Common myeloid progenitor, CD34-positive (primary cell): Measurements from ENCODE around the gene MMEL1.

Source experiments
- CTCF ChIA-PET: fragments of 350-600 bp; sonication (Branson Sonifier 250); formaldehyde crosslinking; loops from one replicate; lab custom pipeline; 2021; ENCODE audit warnings: antibody characterized with exemption; lab: Charles Lee
- POLR2A ChIA-PET: fragments of 350-600 bp; sonication (Branson Sonifier 250); formaldehyde crosslinking; loops from one replicate; lab custom pipeline; 2021; ENCODE audit warnings: antibody characterized with exemption; lab: Charles Lee
- DNase-seq, 3 donors: peaks; one replicate each; pipeline versions ENCODE4 v3.0.0 to v3.0.0-alpha.2; 2013
- H3K27ac ChIP-seq, 2 experiments: 1 replicate in 1 of 2; 2 replicates in 1 of 2; pipeline ENCODE4 v1.7.0; 2013; ENCODE audit warnings: inconsistent platforms in 2 of 2, low read length in 2 of 2, mild to moderate bottlenecking in 2 of 2, low read depth in 1 of 2, moderate library complexity in 1 of 2; ENCODE audit not compliant: severe bottlenecking in 2 of 2, insufficient read depth in 1 of 2, poor library complexity in 1 of 2
- H3K27me3 ChIP-seq, 5 experiments: replicated peaks in 2 of 5; 1 replicate in 3 of 5; 2 replicates in 2 of 5; pipeline versions ENCODE4 v1.6.1 to v1.7.0; 2013; ENCODE audit warnings: low read length in 4 of 5, mild to moderate bottlenecking in 2 of 5, moderate library complexity in 2 of 5, inconsistent platforms in 1 of 5; ENCODE audit not compliant: insufficient read depth in 5 of 5, control insufficient read depth in 4 of 5
- H3K36me3 ChIP-seq, 4 experiments: 1 replicate in 2 of 4; 2 replicates in 2 of 4; pipeline versions ENCODE4 v1.6.1 to v1.7.0; 2013; ENCODE audit warnings: low read length in 3 of 4, control low read depth in 1 of 4, mild to moderate bottlenecking in 1 of 4; ENCODE audit not compliant: control insufficient read depth in 4 of 4, insufficient read depth in 4 of 4
- H3K4me1 ChIP-seq, 4 experiments: 1 replicate in 3 of 4; 2 replicates in 1 of 4; pipeline versions ENCODE4 v1.6.1 to v1.7.1; 2013; ENCODE audit warnings: low read length in 3 of 4, mild to moderate bottlenecking in 3 of 4, control low read depth in 1 of 4, inconsistent platforms in 1 of 4, moderate library complexity in 1 of 4; ENCODE audit not compliant: control insufficient read depth in 4 of 4, insufficient read depth in 4 of 4; ENCODE audit errors: control extremely low read depth in 1 of 4
- H3K4me3 ChIP-seq, 7 experiments: 1 replicate in 4 of 7; 2 replicates in 3 of 7; pipeline versions ENCODE4 v1.5.1 to v1.7.0; 2013; ENCODE audit warnings: mild to moderate bottlenecking in 7 of 7, low read length in 6 of 7, moderate library complexity in 6 of 7, inconsistent platforms in 2 of 7, low read depth in 2 of 7, control low read depth in 1 of 7; ENCODE audit not compliant: insufficient read depth in 4 of 7, control insufficient read depth in 1 of 7; ENCODE audit errors: extremely low read depth in 1 of 7
- H3K9me3 ChIP-seq, 5 experiments: 1 replicate in 4 of 5; 2 replicates in 1 of 5; pipeline versions ENCODE4 v1.6.1 to v1.7.1; 2013; ENCODE audit warnings: low read length in 4 of 5, mild to moderate bottlenecking in 2 of 5, inconsistent platforms in 1 of 5, low read depth in 1 of 5, moderate library complexity in 1 of 5; ENCODE audit not compliant: control insufficient read depth in 4 of 5, insufficient read depth in 2 of 5; ENCODE audit errors: control extremely low read depth in 1 of 5
- WGBS: methylation state at CpG from one replicate; pipeline ENCODE4 v1.1.5; 2013; ENCODE audit not compliant: insufficient coverage; 5-methylcytosine and 5-hydroxymethylcytosine counted together

MMEL1 gene

DNA sequence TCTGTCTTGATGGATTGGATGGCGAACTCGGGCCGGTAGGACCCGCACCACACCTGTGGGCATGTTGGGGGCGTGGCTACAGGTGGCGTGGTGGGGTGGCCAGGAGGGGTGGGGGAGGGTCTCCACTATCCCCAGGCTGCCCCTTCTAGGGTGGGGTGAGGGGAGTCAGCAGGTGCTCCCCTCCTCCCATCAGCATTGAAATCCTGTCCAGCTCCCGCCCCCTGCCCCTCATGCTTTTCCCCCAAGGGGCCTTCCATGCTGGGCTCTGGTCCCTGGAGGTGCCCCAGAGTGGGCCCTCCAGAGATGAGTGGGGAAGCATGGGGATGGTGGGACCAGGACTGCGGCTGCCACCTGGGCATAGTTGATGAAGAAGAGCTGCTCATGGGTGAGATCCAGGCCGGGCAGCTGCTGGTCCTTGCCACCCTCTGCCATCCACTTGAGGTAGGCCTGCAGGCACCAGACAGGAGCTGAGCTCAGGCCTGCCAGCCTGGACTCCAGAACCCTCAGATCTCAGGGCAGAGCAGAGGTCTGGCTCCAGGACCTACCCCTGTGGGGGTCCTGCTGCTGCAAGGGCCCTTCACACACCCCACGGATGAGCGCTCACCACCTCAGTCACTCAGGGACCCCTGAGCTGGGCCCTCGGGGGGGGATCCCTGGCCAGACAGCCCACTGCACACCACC is 41.1 kb downstream of the MMEL1 start:
- H3K9me3 ChIP-seq = no peaks in the 10 kb centered on the region
- no peak for DNase-seq
- H3K27ac ChIP-seq = no peak overlapping the region
- WGBS = 91% methylated on average over 4 of the region's 12 CpGs
- POLR2A ChIA-PET = no interaction called here
- peaks cover 0 to 13% (median 5%) of the 10 kb centered on the region in 4 experiments for H3K36me3 ChIP-seq
- no peak overlapping the region for H3K4me3 ChIP-seq
- CTCF ChIA-PET = interaction anchor here (0.8 kb wide), 1 partner anchor 36 kb away, joined by 3 read pairs; the partner anchor contains the start of gene TNFRSF14
- H3K27me3 ChIP-seq = no peaks in the 10 kb centered on the region
- peaks cover 0 to 30% (median 14%) of the 10 kb centered on the region in 4 experiments for H3K4me1 ChIP-seq

DNA sequence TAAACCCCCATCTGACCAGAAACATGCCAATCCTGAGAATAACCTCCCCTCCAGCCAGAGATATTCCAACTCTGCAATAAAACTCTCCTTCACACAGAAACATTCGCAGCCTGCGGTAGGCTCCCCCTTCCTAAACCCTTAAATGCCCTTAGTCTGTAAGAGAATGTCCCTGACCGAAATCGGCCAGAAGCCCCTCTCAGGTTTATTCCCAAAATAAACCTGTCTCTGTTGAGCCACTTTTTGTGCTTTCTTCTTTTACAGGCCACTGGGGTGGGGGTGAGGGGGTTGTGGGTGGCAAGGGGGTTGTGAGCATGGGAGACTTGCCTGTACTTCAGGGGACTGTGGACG is 41.6 kb downstream of the MMEL1 start:
- H3K4me1 ChIP-seq = peaks cover 0 to 30% (median 14%) of the 10 kb centered on the region in 4 experiments
- no peaks in the 10 kb centered on the region for H3K9me3 ChIP-seq
- POLR2A ChIA-PET = no interaction called here
- 100% methylated on average over 2 of the region's 5 CpGs for WGBS
- H3K36me3 ChIP-seq = peaks cover 0 to 13% (median 5%) of the 10 kb centered on the region in 4 experiments
- no peaks in the 10 kb centered on the region for H3K27me3 ChIP-seq
- DNase-seq = no peak
- H3K4me3 ChIP-seq = no peak overlapping the region
- no peak overlapping the region for H3K27ac ChIP-seq
- CTCF ChIA-PET = interaction anchor here (0.8 kb wide), 1 partner anchor 35 kb away, joined by 3 read pairs; the partner anchor contains the start of gene TNFRSF14

DNA sequence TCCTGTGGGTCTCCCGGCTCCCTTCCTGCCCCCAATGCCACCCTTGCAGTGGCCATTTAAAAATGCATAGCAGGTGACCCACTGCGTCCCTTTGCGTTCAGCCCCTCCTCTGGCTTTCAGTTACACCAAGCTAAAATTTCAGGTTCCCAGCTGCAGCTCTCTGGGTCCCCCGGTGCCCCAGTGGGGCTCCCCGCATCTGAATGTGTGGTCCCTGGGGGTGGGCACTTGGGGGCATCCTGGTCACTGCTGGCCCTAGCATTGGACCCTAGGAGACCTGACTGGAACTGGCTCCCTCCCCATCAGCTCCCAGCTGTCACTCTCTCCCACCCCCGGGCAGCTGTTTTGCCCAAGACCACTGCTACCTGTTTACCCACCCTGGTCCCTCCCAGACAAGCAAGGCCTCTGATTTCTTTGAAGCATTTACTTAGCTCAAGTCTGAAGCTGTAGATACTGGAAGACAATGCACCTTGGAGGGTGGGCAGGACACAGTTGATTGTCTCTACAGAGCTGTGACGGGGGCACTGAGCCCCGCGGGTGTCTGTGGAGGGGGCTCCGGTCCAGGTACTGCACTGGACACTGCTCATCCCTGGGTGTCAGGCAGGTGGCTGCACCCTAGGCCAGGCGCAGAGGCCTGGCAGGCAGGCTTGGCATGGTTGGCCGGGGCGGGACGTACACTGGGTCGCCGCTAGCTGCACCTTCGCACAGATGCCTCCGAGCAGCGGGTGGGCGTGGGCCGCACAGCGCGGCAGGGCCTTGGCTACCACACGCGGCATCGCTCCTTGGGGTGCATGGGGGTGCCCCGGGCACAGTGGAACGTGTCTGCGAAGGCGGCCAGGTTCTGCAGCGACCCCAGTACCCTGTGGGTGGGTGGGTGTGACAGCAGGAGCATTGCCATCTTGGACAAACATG is 42.3 kb downstream of the MMEL1 start:
- H3K27ac ChIP-seq = no peak overlapping the region
- ChIA-PET POLR2A (no interaction called here), CTCF (interaction anchor here (1.4 kb wide), 1 partner anchor 29 kb away, joined by 7 read pairs; no protein-coding TSS in a partner anchor)
- H3K27me3 ChIP-seq = no peaks in the 10 kb centered on the region
- peaks cover 0 to 13% (median 5%) of the 10 kb centered on the region in 4 experiments for H3K36me3 ChIP-seq
- 95% methylated on average over 30 of the region's 31 CpGs for WGBS
- no peak for DNase-seq
- peaks cover 0 to 33% (median 17%) of the 10 kb centered on the region in 4 experiments for H3K4me1 ChIP-seq
- no peak overlapping the region for H3K4me3 ChIP-seq
- H3K9me3 ChIP-seq = no peaks in the 10 kb centered on the region

DNA sequence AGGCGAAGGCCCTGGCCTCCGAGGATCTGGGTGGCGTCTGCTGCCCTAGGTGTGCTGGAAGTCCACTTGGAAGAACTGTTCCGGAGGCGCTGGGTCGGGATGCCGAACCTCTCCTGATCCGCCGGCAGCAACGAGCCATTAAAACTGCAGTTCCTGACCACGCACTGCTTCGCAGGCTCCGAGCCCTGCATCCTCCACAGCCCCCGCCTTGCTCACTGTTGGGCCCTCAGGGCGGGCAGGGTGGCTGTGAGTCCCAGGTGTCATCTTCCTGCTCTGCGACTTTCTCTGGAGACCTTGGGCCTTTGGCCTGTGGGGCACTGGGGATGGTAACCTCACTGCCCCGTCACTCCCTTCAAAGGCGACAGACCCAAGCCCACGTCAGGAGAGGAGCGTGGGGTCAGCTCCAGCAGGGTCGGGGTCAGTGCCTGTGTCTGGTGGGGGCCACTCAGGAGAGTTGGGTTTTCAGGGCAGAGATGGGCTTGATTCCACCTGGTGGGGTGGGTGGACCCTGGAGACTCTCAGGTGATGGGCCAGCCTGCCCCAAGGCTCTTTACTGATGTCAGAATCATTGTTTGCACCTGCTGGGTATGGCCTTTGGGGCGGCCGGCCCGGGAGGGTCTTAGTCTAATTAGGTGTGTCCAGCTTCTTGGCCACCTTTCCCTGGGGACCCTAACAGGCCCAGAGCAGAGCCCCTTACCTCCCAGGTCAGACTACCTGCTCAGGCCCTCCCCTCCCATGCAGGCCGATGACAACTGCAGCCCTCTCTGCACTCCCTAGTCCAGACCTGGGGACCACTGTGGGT is 43.2 kb downstream of the MMEL1 start:
- no peak for DNase-seq
- peaks cover under 1 to 41% (median 26%) of the 10 kb centered on the region in 4 experiments for H3K4me1 ChIP-seq
- 98% methylated on average over 21 of the region's 25 CpGs for WGBS

DNA sequence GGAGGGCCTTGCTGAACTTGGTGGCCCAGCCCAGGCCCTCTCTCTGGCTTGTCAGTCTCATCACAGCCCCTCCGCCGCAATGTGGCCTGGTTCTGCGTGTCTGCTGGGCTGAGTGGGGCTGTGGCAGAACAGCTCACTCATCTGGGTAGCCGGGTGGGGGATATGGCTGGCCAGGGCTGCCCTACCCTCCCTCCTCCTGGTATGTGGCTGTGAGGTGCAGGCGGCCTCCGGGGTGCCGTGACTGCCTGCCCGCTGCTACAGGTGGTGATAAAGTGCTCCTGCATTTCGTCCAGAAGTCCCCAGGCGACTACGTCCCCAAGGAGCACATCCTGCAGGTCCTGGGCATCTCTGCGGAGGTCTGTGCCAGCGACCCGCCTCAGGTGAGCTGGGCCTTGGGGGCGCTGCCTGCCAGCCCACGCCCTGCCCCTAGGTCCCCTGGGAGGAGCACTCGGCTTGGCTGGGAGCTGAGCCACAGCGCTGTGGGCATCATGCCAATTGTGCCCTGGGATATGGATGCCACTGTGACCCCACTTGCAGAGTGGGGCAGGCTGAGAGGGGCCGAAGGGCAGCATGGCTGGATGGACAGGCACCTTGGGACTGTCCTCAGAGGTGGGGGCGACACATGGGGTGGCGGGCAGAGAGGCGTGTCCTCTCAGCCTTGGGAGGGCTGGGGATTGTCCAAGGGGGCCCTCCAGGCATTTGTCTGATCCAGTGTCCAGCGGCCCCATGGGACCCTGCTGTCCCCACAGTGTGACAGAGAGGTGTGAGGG is 44.0 kb downstream of the MMEL1 start:
- Histone ChIP-seq H3K9me3 (no peaks in the 10 kb centered on the region), H3K27ac (no peak overlapping the region), H3K36me3 (peaks cover 0 to 13% (median 5%) of the 10 kb centered on the region in 4 experiments), H3K27me3 (no peaks in the 10 kb centered on the region), H3K4me3 (no peak overlapping the region), H3K4me1 (peaks cover 4 to 42% (median 32%) of the 10 kb centered on the region in 4 experiments)
- DNase-seq = no peak
- ChIA-PET CTCF (no interaction called here), POLR2A (no interaction called here)
- 92% methylated on average over 21 of the region's 23 CpGs for WGBS

More for the DNA sequence above, 43.2 kb downstream of the MMEL1 start:
- H3K9me3 ChIP-seq = no peaks in the 10 kb centered on the region
- H3K4me3 ChIP-seq = no peak overlapping the region
- H3K27me3 ChIP-seq = no peaks in the 10 kb centered on the region
- H3K27ac ChIP-seq = no peak overlapping the region
- POLR2A ChIA-PET = no interaction called here
- peaks cover 0 to 13% (median 5%) of the 10 kb centered on the region in 4 experiments for H3K36me3 ChIP-seq
- CTCF ChIA-PET = interaction anchor here (1.4 kb wide), 1 partner anchor 28 kb away, joined by 7 read pairs; no protein-coding TSS in a partner anchor

DNA sequence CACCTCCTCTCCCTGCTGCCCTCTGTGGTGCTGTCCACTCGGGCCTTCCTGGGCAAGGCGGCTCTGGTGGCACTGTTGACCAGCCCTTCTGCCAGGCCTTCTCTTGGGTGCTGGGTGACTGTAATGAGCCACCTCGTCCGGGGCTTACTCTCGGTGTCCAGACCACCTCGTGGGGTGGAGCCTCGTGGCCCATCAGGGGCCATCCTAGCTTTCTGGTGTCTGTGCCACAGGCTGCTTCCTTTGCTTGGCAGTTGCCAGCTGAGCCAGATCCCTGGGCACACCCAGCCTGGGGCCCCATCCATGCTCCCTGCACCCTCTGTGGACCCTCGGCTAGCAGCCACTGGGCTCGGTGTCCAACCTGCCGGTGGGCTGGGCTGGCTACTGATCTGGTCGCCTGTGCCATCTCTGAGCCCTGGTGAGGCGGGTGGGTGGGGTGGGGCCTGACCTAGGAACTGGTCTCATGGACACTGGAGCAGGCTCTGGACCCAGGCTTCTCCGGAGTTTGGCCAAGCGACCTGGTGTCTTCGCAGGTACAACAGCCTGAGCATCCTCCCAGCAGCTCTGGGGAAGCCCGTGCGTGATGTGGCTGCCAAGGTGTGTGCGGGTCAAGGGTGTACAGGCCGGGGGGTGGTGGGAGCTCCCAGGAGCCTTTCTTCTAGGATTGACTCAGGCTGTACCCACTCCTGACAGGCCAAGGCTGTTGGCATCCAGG is 44.8 kb downstream of the MMEL1 start:
- Histone ChIP-seq H3K36me3 (peaks cover 0 to 13% (median 5%) of the 10 kb centered on the region in 4 experiments), H3K27me3 (no peaks in the 10 kb centered on the region), H3K4me3 (peak overlapping the region in 3 of 7 experiments; percentile 10 to 74 (median 74)), H3K9me3 (no peaks in the 10 kb centered on the region), H3K27ac (no peak overlapping the region), H3K4me1 (peaks cover 4 to 41% (median 37%) of the 10 kb centered on the region in 4 experiments)
- CTCF ChIA-PET = interaction anchor here (1.1 kb wide), 1 partner anchor 23 kb away, joined by 3 read pairs; no protein-coding TSS in a partner anchor
- POLR2A ChIA-PET = no interaction called here
- DNase-seq = no peak
- 96% methylated on average over 19 of the region's 19 CpGs for WGBS
